ENCODE results near the gene CARD19. TPM values are rescaled to one million over a fixed set of nuclear protein-coding genes. Genes with fewer than 3 reads are reported as not detected.

The CARD19 gene
- total RNA-seq, 4 donors from 2014 or later = 12.2 to 68.3 (median 50.3) TPM

GRCh38 chr9:93100276-93100636 is 4.2 kb downstream of the CARD19 start:
- TF ChIP-seq CTCF (IDR thresholded peaks at IDR 0.05; ENCODE audit: low read depth) = no peak

DNA sequence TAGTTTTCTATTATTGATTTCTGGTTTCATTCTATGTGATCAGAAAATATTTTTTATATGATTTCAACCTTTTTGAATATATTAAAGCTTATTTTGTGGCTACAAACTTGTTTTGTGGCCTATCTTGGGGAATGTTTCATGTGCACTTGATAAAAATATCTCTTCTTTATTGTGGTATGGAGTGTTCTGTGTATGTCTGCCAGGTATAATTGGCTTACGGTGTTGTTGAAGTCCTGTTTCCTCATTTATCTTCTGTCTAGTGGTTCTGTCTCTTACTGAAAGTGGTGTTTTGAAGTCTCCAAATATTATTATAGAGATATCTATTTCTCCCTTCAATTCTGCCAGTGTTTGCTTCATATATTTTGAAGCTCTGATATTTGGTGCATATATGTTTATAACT is 9.6 kb downstream of the CARD19 start:
- TF ChIP-seq CTCF (IDR thresholded peaks at IDR 0.05; ENCODE audit: low read depth) = no peak

- no peak for TF ChIP-seq CTCF (IDR thresholded peaks at IDR 0.05; ENCODE audit: low read depth)
Observed at GRCh38 chr9:93107151-93107824, 11.3 kb downstream of the CARD19 start.

DNA sequence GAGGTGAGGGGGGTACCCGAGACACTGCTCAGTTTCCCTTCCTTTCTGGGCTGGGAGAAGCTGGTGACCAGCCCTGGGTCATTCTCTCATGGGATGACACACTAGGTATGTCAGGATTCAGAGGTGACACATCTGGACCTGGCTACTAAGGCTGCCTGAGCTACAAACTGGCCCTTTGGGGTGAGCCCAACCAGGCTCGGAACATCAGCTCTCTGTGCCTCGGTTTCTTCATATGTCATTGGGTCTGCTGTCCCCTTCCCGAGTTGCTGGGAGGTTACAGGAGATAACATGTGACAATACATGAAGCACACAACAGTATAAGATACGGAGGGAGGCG is 11.8 kb downstream of the CARD19 start:
- no peak for TF ChIP-seq CTCF (IDR thresholded peaks at IDR 0.05; ENCODE audit: low read depth)

DNA sequence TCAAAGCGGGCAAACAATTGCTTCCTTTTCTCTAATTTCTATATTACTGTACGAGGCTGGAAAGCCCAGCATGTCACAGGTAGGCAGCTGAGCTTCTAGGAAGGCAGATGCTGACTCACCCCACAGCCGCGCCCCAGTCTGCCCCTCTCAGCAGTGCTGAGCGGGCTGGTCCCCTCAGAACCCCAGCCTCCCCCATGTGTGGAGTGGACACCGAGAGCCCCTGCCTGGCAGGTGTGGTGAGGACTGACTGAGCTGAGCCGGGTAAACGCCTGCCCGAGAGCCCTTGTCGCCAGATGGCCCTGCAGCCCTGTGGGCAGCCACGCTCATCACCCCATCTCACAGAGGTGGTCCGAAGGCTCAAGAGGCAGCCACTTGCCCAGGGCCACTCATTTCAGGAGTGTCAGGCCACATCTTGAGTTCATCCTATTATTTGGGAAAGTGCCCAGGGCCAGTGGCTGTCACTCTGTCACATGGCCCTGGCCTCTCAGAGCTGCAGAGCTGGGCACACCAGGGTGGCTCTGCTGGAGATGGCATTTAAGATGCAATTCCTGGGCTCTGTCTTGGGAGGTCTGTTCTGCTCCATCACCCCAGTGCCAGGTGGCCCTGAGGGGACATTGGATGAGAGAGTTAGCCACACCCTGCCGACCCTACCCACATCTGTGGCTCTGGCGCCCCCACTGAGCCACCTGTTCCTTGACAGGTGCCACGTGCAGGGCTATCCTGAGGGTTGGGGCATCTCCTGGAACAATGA is 12.4 kb downstream of the CARD19 start:
- TF ChIP-seq CTCF (IDR thresholded peaks at IDR 0.05; ENCODE audit: low read depth) = no peak

GRCh38 chr9:93110311-93110855 is 14.4 kb downstream of the CARD19 start:
- TF ChIP-seq CTCF (IDR thresholded peaks at IDR 0.05; ENCODE audit: low read depth) = no peak

DNA sequence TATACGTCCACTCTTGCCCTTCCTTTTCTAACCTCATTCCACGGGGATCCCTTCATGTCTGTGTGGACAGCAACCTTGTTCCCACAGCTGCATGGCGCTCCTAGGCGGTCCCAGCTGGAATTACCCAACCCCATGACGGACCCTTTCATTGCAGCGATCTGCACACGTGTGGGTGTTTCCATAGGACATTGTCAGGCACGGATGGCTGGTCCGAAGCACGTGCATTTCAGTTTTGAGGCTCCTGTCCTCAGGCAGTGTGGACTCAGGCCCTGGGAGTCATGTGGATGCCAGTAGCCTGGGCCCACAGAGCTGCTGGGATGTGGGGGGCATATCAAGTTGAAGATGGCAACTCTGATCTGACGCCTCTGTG is 15.0 kb downstream of the CARD19 start:
- no peak for TF ChIP-seq CTCF (IDR thresholded peaks at IDR 0.05; ENCODE audit: low read depth)
